GM19397 (cell line): ENCODE results near the gene CERCAM.
A peak's percentile ranks its signal among the peaks of the same experiment; 100 is the strongest.

Source experiments
- ATAC-seq: cut with Tn5 transposase; IDR thresholded peaks from one replicate; pipeline ENCODE4 v1.9.1; 2021; ENCODE audit warnings: mild to moderate bottlenecking, moderate library complexity; ENCODE audit not compliant: unreplicated experiment

CERCAM gene

GRCh38 chr9:128420651-128421481 is at the start of gene CERCAM:
TSS of gene CERCAM (plus strand) at chr9:128420857. CDS start at chr9:128420878, 21 bp downstream.
- ATAC-seq: peak; percentile 65

DNA sequence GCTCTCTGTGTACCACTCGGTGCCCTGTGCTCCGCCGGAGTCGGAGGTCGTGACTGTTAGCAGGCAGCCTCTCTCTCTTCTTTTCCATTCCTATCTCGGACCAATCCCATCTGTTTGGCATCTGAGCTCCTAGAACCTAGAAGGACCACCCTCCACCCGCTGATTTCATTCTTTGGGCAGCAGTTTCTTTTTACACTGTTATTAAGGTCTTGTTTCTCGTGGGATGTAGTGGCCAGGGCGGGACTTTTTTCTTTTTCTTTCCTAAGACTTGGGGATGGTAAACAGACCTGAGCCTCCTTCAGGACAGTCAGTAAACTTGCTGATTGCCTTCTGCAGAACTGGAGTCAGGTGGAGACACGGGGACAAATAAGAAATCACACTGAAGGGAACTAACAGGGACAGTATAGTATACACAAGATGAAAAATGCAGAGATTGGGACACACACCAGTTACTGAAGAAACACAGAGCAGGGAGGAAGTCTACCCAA is 49.0 kb upstream of the CERCAM start:
- no peak for ATAC-seq

- ATAC-seq: no peak
Measured at GRCh38 chr9:128372188-128372641, 48.4 kb upstream of the CERCAM start.

DNA sequence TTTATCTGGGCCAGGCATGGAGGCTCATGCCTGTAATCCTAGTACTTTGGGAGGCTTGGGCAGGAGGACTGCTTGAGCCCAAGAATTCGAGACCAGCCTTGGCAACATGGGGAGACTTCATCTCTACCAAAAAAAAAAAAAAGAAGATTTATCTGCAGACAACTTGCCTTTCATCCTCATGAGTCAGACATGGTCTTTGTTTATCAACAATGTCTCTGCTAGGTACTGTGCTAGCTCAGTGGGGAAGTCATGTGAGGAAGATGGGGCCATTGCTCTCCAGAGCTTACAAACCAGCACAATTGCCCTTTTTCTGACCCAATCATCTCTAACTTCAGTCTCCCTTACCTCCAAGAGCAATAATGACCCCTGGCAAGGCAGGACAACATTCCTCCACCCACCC is 47.9 kb upstream of the CERCAM start:
- ATAC-seq: no peak

- no peak for ATAC-seq
Measured at GRCh38 chr9:128374221-128374675, 46.4 kb upstream of the CERCAM start.

DNA sequence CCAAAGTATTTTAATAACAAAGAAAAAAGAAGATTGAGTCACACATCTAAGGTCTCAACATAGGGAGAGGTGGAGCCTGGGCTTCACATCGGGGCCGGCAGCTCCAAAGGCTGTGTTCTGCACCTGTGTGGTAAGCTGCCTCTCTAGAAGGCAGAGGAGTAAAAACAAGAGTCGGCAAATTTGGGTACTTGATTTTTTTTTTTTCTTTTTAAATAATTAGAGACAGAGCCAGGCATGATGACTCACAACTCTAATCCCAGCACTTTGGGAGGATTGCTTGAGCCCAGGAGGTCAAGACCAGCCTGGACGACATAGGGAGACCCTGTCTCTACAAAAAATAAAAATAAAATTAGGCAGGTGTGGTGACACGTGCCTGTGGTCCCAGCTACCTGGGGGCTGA is 44.8 kb upstream of the CERCAM start:
- no peak for ATAC-seq

DNA sequence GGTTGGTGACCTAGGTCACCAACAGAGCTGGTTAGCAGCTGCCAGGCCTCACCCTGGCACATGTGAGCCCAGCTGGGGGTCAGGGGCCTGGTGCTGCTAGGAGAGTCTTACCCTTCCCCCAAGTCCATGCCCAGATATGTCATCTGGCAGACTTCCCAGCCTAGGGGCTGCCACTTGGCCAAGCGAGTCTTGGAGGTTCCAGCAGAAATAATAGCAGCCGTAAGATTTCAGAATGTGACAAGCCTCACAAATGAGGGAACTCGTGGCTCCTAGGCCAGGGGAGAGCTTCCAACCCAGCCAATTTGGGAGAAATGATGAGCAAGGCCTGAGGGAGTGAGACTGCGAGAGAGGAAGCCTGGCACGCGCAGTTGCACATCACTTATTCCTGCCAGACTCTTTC is 38.4 kb upstream of the CERCAM start:
- no peak for ATAC-seq

DNA sequence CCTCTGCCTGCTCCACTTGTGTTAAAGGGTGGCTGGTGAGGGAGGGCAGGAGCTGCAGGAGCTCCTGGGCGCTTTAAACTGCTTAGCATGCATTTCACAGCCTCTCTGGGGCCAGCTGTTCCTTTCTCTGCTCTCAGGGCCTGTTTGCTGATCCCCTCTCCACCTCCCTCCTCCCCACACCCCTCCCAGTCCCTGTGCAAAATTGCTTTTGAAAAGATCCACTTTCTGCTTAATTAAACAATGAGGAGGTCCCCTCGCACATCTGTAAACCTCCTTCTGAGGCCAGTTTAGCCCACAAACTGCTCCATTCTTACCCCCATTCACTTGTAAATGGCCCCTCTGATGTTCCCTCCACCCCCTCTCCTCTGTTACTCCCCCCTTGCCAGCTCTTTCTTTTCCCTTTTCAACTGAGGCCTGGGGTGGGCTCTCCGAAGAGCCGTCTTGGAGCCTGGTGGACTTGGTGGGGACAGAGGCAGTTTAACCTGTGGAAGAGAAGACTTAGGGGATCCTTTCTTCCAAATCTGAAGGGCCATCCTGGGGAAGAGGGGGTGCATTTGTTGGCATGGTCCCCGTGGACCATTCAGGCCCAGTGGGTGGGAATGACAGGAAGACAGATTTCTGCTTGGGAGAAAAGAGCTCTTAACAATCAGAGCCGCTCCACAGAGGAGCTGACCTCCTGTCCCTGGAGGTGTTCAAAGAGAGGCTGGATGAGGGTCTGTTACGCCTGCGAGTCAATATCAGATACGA is 37.5 kb upstream of the CERCAM start:
- ATAC-seq: no peak

DNA sequence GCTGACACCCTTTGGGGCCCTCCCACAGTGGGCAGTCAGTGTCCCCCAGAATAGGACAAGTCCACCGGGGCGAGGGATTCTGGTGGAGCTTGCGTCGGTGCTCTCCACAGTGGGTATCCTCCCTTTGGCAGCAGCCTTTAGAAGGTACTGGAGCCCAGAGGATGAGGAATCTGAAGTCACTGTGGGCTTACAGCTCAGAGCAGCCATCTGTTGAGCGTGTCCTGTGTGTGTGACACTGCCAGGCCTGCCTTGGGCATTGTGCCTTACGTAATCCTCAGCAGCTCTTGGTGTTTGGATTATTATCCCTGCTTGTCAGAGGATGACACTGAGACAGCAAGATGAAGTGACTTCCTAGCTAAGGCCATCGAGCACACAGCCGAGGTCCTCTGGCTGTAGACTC is 36.9 kb upstream of the CERCAM start:
- no peak for ATAC-seq

- no peak for ATAC-seq
Measured at GRCh38 chr9:128384801-128385495, 35.7 kb upstream of the CERCAM start.

DNA sequence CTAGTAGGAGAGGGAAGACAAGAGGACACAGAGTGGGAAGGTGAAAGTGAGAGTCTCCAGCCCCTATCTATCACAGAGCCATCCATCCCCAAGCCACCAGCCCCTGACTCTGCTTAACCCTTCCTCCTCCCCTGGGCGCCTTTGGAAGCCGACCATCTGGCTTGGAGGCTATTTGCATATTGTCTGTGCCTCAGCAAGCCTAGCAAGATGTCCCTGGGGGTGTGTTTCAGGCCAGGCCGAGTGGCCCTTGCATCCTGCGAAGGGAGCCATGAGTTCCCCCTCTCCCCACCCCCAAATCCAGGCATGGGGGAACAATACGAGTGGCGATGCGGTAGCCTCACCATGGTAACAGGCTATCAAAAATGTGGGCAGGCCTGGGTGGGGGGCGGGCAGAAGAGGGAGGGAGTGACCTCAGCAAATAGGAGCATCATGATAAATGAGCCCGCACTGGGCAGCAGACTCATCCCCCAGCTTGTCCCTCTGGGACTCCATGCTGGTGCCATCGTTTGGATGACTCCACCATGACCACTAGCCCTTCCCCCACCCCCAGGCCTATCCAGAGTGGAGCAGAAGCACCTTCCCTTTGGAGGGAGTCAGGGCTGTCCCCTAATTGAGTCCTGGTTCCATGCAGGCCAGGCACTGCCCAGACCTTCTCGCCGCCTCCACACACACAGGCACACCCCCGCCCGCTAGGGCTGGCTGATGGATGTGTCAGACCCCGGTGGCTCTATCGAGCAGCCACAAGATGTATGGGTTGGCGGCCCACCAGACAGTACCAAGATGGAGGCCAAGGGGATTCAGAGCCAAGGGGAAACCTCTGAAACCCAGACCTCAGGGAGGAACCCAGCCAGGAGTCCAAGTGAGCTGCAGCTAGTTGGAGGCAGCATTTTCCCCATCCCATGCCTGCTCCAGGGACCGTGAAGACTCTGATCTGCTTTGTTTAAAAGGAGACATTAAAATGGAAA is 34.9 kb upstream of the CERCAM start:
- no peak for ATAC-seq

- ATAC-seq: no peak
Measured at GRCh38 chr9:128388150-128388549, 32.5 kb upstream of the CERCAM start.

GRCh38 chr9:128389395-128390149 is 31.1 kb upstream of the CERCAM start:
- ATAC-seq: no peak

- no peak for ATAC-seq
Measured at GRCh38 chr9:128390150-128390812, 30.4 kb upstream of the CERCAM start.

- ATAC-seq: no peak
Measured at GRCh38 chr9:128390813-128391711, 29.6 kb upstream of the CERCAM start.

GRCh38 chr9:128391956-128392301 is 28.7 kb upstream of the CERCAM start:
- no peak for ATAC-seq

DNA sequence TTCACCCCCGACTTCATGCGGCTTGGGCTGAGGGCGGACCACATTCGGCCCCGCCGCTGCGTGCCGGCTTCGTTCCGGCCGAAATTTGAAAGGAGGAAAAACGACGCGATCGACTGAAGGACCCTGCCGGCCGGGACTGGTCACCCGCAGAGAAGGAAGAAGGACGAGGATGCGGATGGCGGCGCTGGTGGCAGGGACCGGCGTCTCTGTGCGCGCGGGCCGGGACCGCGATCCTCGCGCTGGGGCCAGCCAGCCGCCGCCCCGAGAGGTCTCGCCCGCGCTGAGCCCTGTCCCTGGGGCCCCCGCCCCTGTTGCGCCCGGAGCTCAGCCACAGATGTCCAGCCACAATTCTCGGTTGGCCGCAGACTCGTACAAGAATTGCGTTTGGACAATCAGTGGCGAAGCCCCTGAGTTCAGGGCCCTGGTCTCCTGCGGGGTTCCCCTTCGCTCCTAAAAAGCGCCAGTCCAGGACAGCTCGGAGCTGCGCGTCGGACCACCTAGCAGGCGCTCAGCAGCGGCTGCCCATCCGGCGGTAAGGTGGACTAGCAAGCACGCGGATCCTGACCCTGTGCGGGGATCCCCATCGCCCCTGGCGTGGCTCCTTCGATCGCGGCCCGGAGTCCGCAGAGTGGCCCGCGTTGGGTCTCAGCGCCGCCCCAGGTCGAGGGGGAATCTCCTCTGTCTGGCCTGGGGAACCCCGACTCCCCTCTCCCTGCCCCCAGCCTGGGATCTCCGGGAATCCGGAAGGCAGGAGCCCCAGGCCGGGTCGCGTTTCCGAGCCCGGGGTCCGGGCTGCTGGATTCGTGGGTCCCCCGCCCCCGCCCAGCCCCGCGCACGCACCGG is 28.1 kb upstream of the CERCAM start:
- no peak for ATAC-seq
